Activated CD4-positive, CD25-positive, alpha-beta regulatory T cell treated with anti-CD3 and anti-CD28 coated beads, Interleukin-2, amount 50 U/mL, for 72 hours (primary cell): ENCODE results near the gene JARID2.

ENCODE experiments used
- DNase-seq: peaks from one replicate; pipeline ENCODE4 v3.0.0; 2021

The JARID2 gene

DNA sequence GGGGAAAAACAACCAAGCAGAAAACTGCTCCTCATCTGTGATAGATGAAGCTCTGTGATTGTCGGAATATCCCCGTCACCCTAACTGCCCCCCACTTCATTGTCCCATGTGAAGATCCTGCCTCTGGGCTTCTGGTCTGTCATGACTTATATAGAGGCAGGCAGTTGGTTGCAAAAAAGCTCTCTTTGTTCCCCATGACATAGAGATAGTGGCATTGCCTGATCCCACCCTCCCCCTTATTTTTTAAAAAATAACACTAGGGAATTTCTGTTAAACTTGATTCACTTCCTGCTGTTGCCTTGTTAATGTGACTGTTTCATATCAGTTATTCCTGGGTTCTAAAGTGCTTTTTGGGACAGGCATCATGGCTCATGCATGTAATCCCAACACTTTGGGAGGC is 203.1 kb downstream of the JARID2 start:
- no peak for DNase-seq

GRCh38 chr6:15451738-15452137 is 205.9 kb downstream of the JARID2 start:
- DNase-seq = no peak

- no peak for DNase-seq
Observed at GRCh38 chr6:15452182-15452941, 206.5 kb downstream of the JARID2 start.

DNA sequence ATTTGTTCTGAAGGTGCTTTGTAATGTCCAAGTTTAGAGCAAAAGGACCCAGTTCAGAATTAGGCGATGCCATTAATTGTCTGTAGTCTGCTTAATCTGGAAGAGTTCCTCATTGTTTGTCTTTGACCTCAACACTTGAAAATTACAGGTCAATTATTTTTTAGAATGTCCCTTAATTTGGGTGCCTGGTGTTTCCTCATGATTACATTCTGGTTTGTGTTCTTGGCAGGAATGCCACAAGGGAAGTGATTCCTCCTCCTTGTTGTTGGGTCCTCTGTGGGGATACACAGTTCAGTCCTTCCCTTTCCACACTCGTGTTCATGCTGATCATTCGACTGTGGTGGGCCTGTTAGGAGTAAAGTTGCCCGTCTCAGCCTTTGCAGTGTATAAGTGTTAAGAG is 207.3 kb downstream of the JARID2 start:
- no peak for DNase-seq

DNA sequence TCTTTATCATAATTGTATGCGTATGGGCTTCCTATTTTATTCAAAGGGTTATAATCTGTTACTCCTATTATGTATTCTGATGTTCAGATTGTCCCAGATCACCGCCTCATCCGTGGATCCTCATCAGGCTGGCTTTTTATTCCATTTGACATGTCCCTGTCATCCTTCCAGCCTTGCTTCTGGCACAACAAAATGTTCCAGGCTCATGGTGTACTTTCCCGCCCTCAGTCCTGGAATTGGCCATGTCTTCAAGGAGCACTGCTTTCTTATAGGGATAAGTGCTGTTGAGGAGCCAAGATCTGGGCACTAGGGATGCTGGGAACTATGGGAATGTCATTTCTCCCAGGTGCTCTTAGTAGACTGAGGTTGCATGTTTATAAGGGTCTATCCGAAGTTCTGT is 207.8 kb downstream of the JARID2 start:
- no peak for DNase-seq

- DNase-seq = no peak
Observed at GRCh38 chr6:15456422-15456821, 210.6 kb downstream of the JARID2 start.

GRCh38 chr6:15457121-15457650 is 211.3 kb downstream of the JARID2 start:
- no peak for DNase-seq

- no peak for DNase-seq
Observed at GRCh38 chr6:15458021-15458459, 212.2 kb downstream of the JARID2 start.

DNA sequence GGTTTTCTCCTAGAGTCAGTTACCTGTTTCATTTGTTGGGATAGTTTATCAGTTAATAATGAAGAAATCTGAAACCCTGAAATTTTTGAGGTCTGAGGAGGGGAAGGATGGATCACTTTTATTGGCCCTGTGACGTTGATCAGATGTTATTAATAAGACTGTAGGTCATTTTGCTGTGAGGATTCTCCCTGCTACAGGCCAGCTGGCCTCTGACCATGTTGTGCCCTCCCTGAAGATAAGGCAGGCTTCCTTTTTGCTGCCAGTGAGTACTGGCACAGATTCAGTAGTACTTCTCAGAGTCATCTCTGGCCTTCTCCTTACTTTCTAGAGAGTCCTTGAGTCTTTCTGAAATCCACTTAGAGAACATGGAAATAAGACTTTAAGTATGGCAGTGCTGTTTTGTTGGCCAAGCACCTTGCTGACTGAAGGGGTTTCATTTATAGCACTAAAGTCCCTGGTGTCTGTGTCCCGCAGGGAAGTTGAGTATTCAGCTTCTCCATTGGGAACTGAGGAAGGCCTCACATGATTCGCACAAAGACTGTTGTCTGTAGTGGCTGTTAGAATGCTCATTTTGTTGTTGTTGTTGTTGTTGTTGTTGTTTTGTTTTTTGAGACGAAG is 214.3 kb downstream of the JARID2 start:
- DNase-seq = no peak

- no peak for DNase-seq
Observed at GRCh38 chr6:15461127-15461944, 215.5 kb downstream of the JARID2 start.

DNA sequence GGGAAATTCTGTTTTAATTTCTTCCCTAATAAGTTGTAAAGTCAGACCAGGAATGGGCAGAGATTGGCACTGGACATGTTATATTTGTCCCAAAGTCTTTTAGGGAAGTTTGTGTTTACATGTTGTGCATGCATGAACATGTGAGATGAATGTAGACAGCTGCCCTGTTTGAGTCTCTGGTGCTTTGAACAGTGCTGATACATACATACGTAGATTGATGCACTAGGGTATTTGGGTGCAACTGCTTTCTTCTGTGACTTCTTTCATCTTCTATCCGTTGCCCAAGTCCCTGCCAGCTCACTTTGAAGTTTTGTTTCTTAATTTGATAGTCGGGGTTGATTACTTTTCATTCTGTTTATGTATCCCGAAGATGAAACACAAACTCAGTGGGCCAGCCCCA is 216.4 kb downstream of the JARID2 start:
- no peak for DNase-seq

DNA sequence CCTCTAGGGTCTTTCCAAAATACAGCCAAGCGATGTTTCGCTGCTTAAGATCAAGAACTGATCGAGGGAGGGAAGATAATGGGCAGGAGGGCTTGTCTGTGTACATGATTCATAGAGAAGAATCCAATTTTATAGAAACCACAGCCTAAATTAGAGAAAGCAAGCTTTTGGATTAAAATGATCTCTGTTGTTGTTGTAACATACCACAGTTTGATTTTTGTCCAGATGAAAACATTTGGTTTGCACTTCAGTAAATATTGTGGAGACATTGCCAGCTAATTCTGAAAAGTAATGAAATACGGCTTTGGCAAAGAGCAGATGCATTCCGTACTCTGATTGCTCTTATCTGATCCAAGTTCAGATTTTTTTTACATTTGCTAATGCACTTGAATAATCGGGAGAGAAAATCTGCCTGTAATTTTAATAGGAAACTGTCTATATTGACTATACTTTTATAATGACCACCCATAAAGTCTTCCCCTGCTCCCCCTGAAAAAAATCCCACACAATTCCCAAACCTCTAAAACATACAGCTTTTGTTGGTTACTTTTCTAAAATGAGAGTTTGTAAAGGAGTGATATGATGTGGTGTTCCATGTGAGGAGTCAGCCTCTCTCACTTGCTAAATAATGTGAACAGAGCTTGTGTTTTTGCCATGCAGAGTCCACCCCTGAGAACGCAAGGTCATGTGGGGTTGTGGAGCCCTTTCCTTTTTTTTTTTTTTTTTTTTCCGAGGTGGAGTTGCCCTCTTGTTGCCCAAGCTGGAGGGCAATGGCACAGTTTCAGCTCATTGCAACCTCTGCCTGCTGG is 217.1 kb downstream of the JARID2 start:
- DNase-seq = no peak

DNA sequence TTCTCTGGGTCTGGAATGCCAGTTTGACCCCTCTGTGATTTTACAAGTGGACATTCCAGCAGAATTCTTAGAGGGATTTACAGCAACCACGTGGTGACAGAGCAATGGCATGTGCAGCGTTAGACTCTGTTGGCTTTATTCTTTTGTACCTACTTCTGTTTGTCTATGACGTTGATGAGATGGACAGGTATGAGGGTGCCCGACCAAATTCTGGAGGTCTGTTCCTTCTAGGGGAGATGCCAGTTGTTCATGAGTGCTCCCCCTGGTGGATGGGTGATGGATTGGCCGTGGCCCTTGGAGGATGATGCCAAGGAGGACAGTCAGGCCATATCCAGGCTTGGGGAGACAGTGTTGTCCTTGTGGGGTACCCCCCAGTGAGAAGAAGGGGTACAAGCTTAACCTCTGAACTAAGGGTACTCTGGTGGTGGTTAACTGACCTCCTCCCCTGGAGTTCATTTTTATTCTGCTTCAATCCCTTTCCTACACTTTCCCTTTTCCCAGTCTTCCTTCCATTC is 218.4 kb downstream of the JARID2 start:
- peak; percentile 61 for DNase-seq

DNA sequence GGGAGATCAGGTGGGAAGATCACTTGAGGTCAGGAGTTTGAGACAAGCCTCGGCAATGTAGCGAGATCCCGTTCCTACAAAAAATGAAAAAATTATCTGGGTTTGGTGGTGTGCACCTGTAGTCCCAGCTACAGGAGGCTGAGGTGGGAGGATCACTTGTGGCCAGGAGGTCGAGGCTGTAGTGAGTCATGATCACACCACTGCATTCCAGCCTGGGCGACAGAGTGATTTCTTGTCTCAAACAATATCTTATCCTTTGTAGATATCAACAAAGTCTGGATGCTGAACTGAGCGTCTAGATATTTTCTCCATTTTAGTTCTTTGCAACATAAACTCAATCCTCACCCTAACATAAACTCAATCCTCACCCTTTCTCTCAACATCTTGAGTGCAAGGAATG is 219.3 kb downstream of the JARID2 start:
- no peak for DNase-seq

GRCh38 chr6:15470746-15471145 is 224.9 kb downstream of the JARID2 start:
- DNase-seq = no peak

DNA sequence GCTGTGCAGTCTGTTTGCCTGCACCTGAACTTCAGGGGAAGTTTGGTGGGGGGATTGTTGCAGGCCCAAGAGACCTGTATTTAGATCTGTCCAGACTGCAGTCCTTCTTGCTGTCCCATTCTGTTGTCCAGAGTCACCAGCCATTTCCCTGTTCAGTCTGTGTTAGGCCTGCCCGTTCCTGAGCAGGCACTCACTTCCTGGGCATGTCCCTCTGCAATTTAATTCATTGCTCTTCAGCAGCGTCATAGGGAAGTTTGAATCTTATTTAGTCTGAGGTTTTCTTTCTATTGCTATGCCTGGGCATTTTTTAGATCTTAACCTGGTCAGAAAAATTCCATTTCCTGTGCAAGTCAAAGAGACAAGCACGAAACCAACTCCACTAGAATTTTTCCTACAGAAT is 226.8 kb downstream of the JARID2 start:
- no peak for DNase-seq

- no peak for DNase-seq
Observed at GRCh38 chr6:15473174-15473573, 227.3 kb downstream of the JARID2 start.

DNA sequence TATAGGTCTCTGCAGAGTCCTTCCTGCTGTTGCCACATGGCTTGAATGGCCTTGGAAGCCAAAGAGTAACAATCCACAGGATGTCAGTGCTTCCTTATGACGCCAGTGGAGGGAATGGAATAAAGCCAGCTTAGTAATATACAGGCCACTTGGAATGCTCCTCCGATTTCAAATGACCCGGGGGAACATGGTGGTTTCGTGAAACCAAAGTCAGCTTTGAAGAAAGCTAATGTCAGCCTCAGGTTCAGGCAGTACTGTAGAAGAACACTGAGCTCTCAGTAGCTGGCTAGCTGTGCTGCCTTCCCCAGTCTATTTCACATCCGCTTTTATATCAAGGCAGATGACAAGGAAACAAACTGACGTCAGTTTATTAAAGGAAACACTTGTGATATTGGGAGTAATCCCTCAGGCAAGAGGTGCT is 227.9 kb downstream of the JARID2 start:
- no peak for DNase-seq

- DNase-seq = no peak
Observed at GRCh38 chr6:15474196-15474595, 228.3 kb downstream of the JARID2 start.

- no peak for DNase-seq
Observed at GRCh38 chr6:15475261-15475660, 229.4 kb downstream of the JARID2 start.

DNA sequence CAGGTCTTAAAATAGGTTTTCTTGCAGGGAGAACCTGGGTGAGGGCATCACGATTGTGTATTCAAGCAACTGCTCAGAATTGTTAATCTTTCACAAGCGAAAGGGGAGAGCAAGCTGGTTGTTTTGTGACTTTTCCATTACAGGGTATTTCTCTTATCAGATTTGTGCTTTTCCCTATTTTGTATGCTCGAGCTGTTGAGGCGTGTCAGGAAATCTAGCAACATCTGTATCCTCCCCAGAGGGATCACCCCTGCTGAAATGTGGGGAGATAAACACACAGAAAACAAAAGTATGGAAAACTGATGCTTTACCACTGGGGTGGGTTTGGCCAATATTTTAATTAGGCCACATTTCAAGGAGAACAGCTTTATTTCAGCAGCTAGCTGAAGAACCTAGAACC is 230.0 kb downstream of the JARID2 start:
- DNase-seq = no peak

DNA sequence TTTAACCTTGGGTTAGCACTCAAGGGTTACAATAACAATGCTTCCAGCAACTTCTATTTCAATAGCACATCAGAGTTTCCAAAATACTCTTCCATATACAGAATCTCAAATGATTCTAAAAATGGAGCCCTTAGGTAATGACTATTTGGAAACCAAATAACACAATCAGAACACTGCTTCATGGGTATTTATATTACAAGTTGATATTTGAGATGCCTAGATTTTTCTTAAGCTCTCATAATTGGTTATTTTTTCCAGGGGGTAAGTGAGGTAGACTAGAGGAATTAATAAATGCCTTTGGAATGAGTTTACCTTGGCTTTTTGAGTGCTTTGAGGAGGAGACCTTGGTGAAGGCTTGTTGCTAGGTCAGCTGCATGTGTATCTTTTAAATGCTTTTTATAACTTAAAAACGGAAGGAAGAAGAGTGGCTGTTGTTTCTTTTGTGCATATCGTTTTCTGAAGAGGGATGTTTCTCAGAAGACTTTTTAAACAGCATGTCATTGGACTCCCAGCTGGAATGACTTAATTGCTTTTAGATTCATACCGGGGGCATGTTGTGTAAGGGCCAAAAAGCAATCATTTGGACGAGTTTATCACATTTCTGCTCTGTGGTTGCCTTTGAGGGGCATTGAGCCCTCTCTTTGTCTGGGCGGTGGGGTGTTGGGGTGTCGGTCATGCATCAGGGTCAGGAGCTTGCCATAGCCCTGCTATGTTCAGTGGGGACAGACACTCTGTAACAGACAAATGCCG is 230.9 kb downstream of the JARID2 start:
- no peak for DNase-seq
